Stimulated activated CD4-positive, alpha-beta T cell treated with anti-CD3 and anti-CD28 coated beads, Interleukin-4, amount 100 ng/mL, for 4 hours (primary cell): ENCODE results near the gene EML2.
A peak's percentile ranks its signal among the peaks of the same experiment; 100 is the strongest.

Experiments
- DNase-seq, 2 experiments: peaks; one replicate each; pipeline ENCODE4 v3.0.0-alpha.2; 2020

The EML2 gene

GRCh38 chr19:45585158-45585577, 54.0 kb downstream of the EML2 start:
- no peak for DNase-seq

- DNase-seq: peak; percentile 97 to 100
Observed at GRCh38 chr19:45584332-45585157, 54.7 kb downstream of the EML2 start, which contains the start of gene OPA3. Gene OPA3 (minus strand): TSS chr19:45584802. CDS start chr19:45584764, 38 bp downstream.

- no peak for DNase-seq
Observed at GRCh38 chr19:45581576-45581975, 57.6 kb downstream of the EML2 start.

- DNase-seq: no peak
Observed at GRCh38 chr19:45578861-45579260, 60.3 kb downstream of the EML2 start.

- no peak for DNase-seq
Observed at GRCh38 chr19:45577111-45577905, 61.9 kb downstream of the EML2 start.

GRCh38 chr19:45576682-45577081, 62.5 kb downstream of the EML2 start:
- no peak for DNase-seq

GRCh38 chr19:45575216-45575615, 64.0 kb downstream of the EML2 start:
- no peak for DNase-seq

- DNase-seq: no peak
Observed at GRCh38 chr19:45574526-45574925, 64.7 kb downstream of the EML2 start.

- no peak for DNase-seq
Observed at GRCh38 chr19:45571457-45572220, 67.6 kb downstream of the EML2 start.

GRCh38 chr19:45569619-45570421, 69.4 kb downstream of the EML2 start:
- DNase-seq: peak; percentile 22 to 45

- DNase-seq: no peak
Observed at GRCh38 chr19:45568732-45569131, 70.5 kb downstream of the EML2 start.

GRCh38 chr19:45567609-45568008, 71.6 kb downstream of the EML2 start:
- no peak for DNase-seq

GRCh38 chr19:45564131-45564780, 74.9 kb downstream of the EML2 start:
- DNase-seq: no peak

- DNase-seq: no peak
Observed at GRCh38 chr19:45560686-45561085, 78.5 kb downstream of the EML2 start.

GRCh38 chr19:45560038-45560437, 79.2 kb downstream of the EML2 start:
- no peak for DNase-seq
